GM12878 (cell line): ENCODE results near the gene BTBD6. TPM values are rescaled to one million over a fixed set of nuclear protein-coding genes. Genes with fewer than 3 reads are reported as not detected.

Experiments
- ATAC-seq: fragments of 200-7000 bp; cut with Tn5 transposase; 3 replicates; pipeline ENCODE4 v1.9.1; 2020; ENCODE audit warnings: mild to moderate bottlenecking, moderate library complexity
- BruUV-seq: library from RNA; stranded (reverse); fragments of 400-500 nt; replicated peaks from 2 replicates; lab custom pipeline; 2021; lab: Mats Ljungman, UMichigan
- CTCF ChIA-PET: fragments of 300-600 bp; sonication (Branson Sonifier 250); formaldehyde crosslinking; extraction: SDS; loops from one replicate; lab custom pipeline; 2021; ENCODE audit warnings: inconsistent platforms; lab: Yijun Ruan, JAX
- POLR2A ChIA-PET: fragments of 350-600 bp; formaldehyde crosslinking; extraction: SDS; loops from one replicate; lab custom pipeline; 2021; ENCODE audit warnings: inconsistent platforms; lab: Charles Lee
- RAD21 ChIA-PET: fragments of 300-600 bp; sonication (Branson Sonifier 250); formaldehyde crosslinking; loops from one replicate; lab custom pipeline; 2023; ENCODE audit warnings: antibody characterized with exemption; ENCODE audit not compliant: unreplicated experiment; lab: Charles Lee
- SMC1A ChIA-PET: fragments of 300-600 bp; sonication (Branson Sonifier 250); formaldehyde crosslinking; loops from one replicate; lab custom pipeline; 2023; ENCODE audit not compliant: unreplicated experiment, uncharacterized antibody; lab: Charles Lee
- DNase-seq: peaks from one replicate; pipeline ENCODE4 v3.0.0-alpha.2; 2011; ENCODE audit warnings: low read depth, low spot score
- FAIRE-seq: peaks from 3 replicates; lab custom pipeline; 2011; peaks lifted over from hg19 to GRCh38; lab: Jason Lieb, UNC
- H2AFZ ChIP-seq: 2 replicates; pipeline ENCODE4 v1.6.0; 2011; ENCODE audit warnings: low read depth, low read length, control low read depth; ENCODE audit not compliant: control insufficient read depth
- H3K27ac ChIP-seq: 2 replicates; pipeline ENCODE4 v1.5.1; 2011; ENCODE audit warnings: control low read depth; ENCODE audit not compliant: control insufficient read depth, insufficient read depth
- H3K27me3 ChIP-seq, 2 experiments: replicated peaks in 1 of 2; 2 replicates each; pipeline versions ENCODE4 v1.6.0 to v1.6.1; 2011; ENCODE audit warnings: low read length in 1 of 2; ENCODE audit not compliant: control insufficient read depth in 2 of 2, insufficient read depth in 2 of 2
- H3K36me3 ChIP-seq, 2 experiments: 2 replicates each; pipeline ENCODE4 v1.5.1; 2011; ENCODE audit warnings: low read length in 1 of 2; ENCODE audit not compliant: control insufficient read depth in 2 of 2, insufficient read depth in 2 of 2
- H3K4me1 ChIP-seq: 2 replicates; pipeline ENCODE4 v1.6.1; 2011; ENCODE audit warnings: mild to moderate bottlenecking, low read length, moderate library complexity, mixed read lengths; ENCODE audit not compliant: control insufficient read depth, insufficient read depth
- H3K4me2 ChIP-seq: 2 replicates; pipeline ENCODE4 v1.6.0; 2011; ENCODE audit warnings: control low read depth; ENCODE audit not compliant: control insufficient read depth, insufficient read depth
- H3K4me3 ChIP-seq: fragments of 200-600 bp; sonication (generic); 2 replicates; pipeline ENCODE4 v1.5.1; 2016
- H3K79me2 ChIP-seq: 2 replicates; pipeline ENCODE4 v1.6.0; 2011; ENCODE audit warnings: low read length; ENCODE audit not compliant: control insufficient read depth, insufficient read depth
- H3K9ac ChIP-seq: 2 replicates; pipeline ENCODE4 v1.8.0; 2011; ENCODE audit warnings: low read length, control low read depth, mixed read lengths; ENCODE audit not compliant: control insufficient read depth, insufficient read depth
- H3K9me3 ChIP-seq: replicated peaks from 3 replicates; pipeline ENCODE4 v1.5.1; 2011; ENCODE audit warnings: mild to moderate bottlenecking, low read length; ENCODE audit not compliant: control insufficient read depth, insufficient read depth
- H4K20me1 ChIP-seq: 2 replicates; pipeline ENCODE4 v1.6.0; 2011; ENCODE audit not compliant: control insufficient read depth, insufficient read depth
- BCLAF1 ChIP-seq: fragments of 450-650 bp; IDR thresholded peaks from 2 replicates; pipeline ENCODE4 v1.6.1; 2017; ENCODE audit warnings: antibody characterized with exemption, mild to moderate bottlenecking, moderate library complexity
- E2F4 ChIP-seq: IDR thresholded peaks from 2 replicates; pipeline ENCODE4 v1.6.1; 2012; ENCODE audit warnings: low read depth, low read length, improper control_type of control experiment
- EGR1 ChIP-seq, 2 experiments: IDR thresholded peaks; 1 replicate in 1 of 2; 2 replicates in 1 of 2; pipeline ENCODE4 v1.6.1; 2011 to 2012; ENCODE audit warnings: low read depth in 2 of 2, low read length in 2 of 2, borderline replicate concordance in 1 of 2, mild to moderate bottlenecking in 1 of 2, moderate library complexity in 1 of 2
- KDM1A ChIP-seq: fragments of 200-600 bp; sonication (generic); IDR thresholded peaks from 2 replicates; pipeline ENCODE4 v1.6.1; 2016; ENCODE audit warnings: borderline replicate concordance
- MYB ChIP-seq: fragments of 150-350 bp; IDR thresholded peaks from 2 replicates; pipeline ENCODE4 v1.6.1; 2014; ENCODE audit warnings: mild to moderate bottlenecking, low read depth, low read length, borderline replicate concordance
- POLR2A ChIP-seq: IDR thresholded peaks from 2 replicates; pipeline ENCODE4 v1.6.1; 2011; ENCODE audit warnings: low read depth, mild to moderate bottlenecking, low read length
- ZBTB4 ChIP-seq: fragments of 450-650 bp; formaldehyde crosslinking; IDR thresholded peaks from 2 replicates; pipeline ENCODE4 v1.4.0; 2022; ENCODE audit warnings: mild to moderate bottlenecking, moderate library complexity
- WGBS: methylation state at CpG from one replicate; pipeline ENCODE4 v1.1.6; 2016; ENCODE audit warnings: low lambda C conversion rate; ENCODE audit not compliant: insufficient replicate concordance, insufficient coverage; ENCODE audit errors: missing lambda C conversion rate; 5-methylcytosine and 5-hydroxymethylcytosine counted together
- in situ Hi-C: fragments of 300-500 bp; cut with MboI; formaldehyde crosslinking; loops from 9 replicates; pipeline ENCODE4 v1.14.3; 2018; ENCODE audit warnings: mixed read lengths
- intact Hi-C: fragments of 100-400 bp; cut with micrococcal nuclease; formaldehyde crosslinking; loops from one replicate; pipeline ENCODE4 v1.14.2; 2022; ENCODE audit not compliant: unreplicated experiment
- polyA plus RNA-seq, 11 experiments: library from polyadenylated mRNA; depleted of rRNA in 4 of 11; unstranded in 6 of 11; stranded (reverse) in 5 of 11; fragments of >200 nt; fragmentation: Nextera tagmentation in 4 of 11; fragmentation: Illumina TruSeq in 1 of 11; extraction: Ambion mirVana in 4 of 11; extraction: Trizol in 1 of 11; gene quantifications; 1 replicate in 1 of 11; 2 replicates in 10 of 11; pipeline versions ENCODE4 v1.2.1 to v1.2.3, GENCODE V29; 2011 to 2016; ENCODE audit warnings: inconsistent platforms in 2 of 11, missing spikeins in 2 of 11, low read depth in 1 of 11
- total RNA-seq, 4 experiments: library from RNA; depleted of rRNA in 3 of 4; stranded (reverse); fragments of >200 nt in 3 of 4; fragmentation: Illumina TruSeq in 1 of 4; extraction: Trizol in 1 of 4; gene quantifications; 2 replicates each; pipeline versions ENCODE4 v1.2.1 to v1.2.3, GENCODE V29; 2013 to 2021

BTBD6 gene
- total and polyA plus RNA-seq, 10 of the 15 experiments (the other 5 are each of a cell fraction or from before 2014, with no cell fraction given) = 1.4 to 36.5 (median 15.8) TPM

GRCh38 chr14:105252552-105253328, 4.4 kb downstream of the BTBD6 start:
- intact Hi-C loops = no loop called here

GRCh38 chr14:105253329-105253682, 5.0 kb downstream of the BTBD6 start:
- intact Hi-C loops = no loop called here
- WGBS = 99% methylated on average over 9 of the region's 9 CpGs
- no peaks in the 10 kb centered on the region for H3K9me3 ChIP-seq
- peaks cover 2% of the 10 kb centered on the region; the same call in 1 of the 2 replicates for H3K79me2 ChIP-seq
- FAIRE-seq (no peak), DNase-seq (no peak), ATAC-seq (no peak)
- H3K9ac ChIP-seq = no peak overlapping the region
- H3K4me2 ChIP-seq = no peak overlapping the region
- BruUV-seq = no TSS peak
- ChIA-PET POLR2A (no interaction called here), SMC1A (no interaction called here), CTCF (no interaction called here), RAD21 (no interaction called here)
- H3K27me3 ChIP-seq = no peaks in the 10 kb centered on the region
- in situ Hi-C loops = no loop called here
- no peak overlapping the region for H2AFZ ChIP-seq
- peaks cover 9 to 17% of the 10 kb centered on the region in 2 experiments; a peak in 3 of 4 replicates for H3K36me3 ChIP-seq
- H3K4me1 ChIP-seq = peaks cover 15% of the 10 kb centered on the region
- no peaks in the 10 kb centered on the region; the same call in 1 of the 2 replicates for H4K20me1 ChIP-seq
- H3K27ac ChIP-seq = no peak overlapping the region
- no peak overlapping the region for H3K4me3 ChIP-seq
- no peak for TF ChIP-seq EGR1 (IDR thresholded peaks at IDR 0.05; ENCODE audit: borderline replicate concordance in 1 of 2, low read depth in 2 of 2, low read length in 2 of 2)
- no peak for TF ChIP-seq MYB
- no peak for TF ChIP-seq ZBTB4 (CRISPR knock-in tag)
- TF ChIP-seq BCLAF1 = no peak

More at GRCh38 chr14:105252552-105253328, 4.4 kb downstream of the BTBD6 start:
- Histone ChIP-seq H3K9me3 (no peaks in the 10 kb centered on the region), H3K4me3 (no peak overlapping the region), H3K27ac (no peak overlapping the region), H3K4me2 (no peak overlapping the region)
- no peak for ATAC-seq
- in situ Hi-C loops = no loop called here
- no TSS peak for BruUV-seq
- WGBS = 97% methylated on average over 21 of the region's 21 CpGs
- ChIA-PET POLR2A (no interaction called here), RAD21 (no interaction called here)
- FAIRE-seq = no peak
- TF ChIP-seq KDM1A = no peak
- no peak for TF ChIP-seq E2F4
- peak; percentile 24; the same call in 1 of the 2 replicates for TF ChIP-seq POLR2A
- TF ChIP-seq, all 136 proteins: peak for 1
- H3K9ac ChIP-seq = no peak overlapping the region
- DNase-seq = no peak
- no peaks in the 10 kb centered on the region; the same call in 1 of the 2 replicates for H4K20me1 ChIP-seq
- H3K27me3 ChIP-seq = no peaks in the 10 kb centered on the region
- peaks cover 2% of the 10 kb centered on the region; the same call in 1 of the 2 replicates for H3K79me2 ChIP-seq
- H3K4me1 ChIP-seq = peaks cover 18% of the 10 kb centered on the region
- H3K36me3 ChIP-seq = peaks cover 9 to 17% of the 10 kb centered on the region in 2 experiments; a peak in 3 of 4 replicates
- ChIA-PET SMC1A (no interaction called here), CTCF (no interaction called here)
- no peak overlapping the region for H2AFZ ChIP-seq
